Chondrocyte (in vitro differentiated cells): ENCODE data around the gene SLC7A10. TPM values are rescaled to one million over a fixed set of nuclear protein-coding genes. Genes with fewer than 3 reads are reported as not detected.

Experiments
- DNase-seq: peaks from one replicate; pipeline ENCODE4 v3.0.0; 2021; ENCODE audit warnings: mixed read lengths, low spot score
- H3K27ac Mint-ChIP-seq: one replicate; pipeline ENCODE4 v1.8.0; 2021; ENCODE audit warnings: mild to moderate bottlenecking, moderate library complexity, mixed read lengths; ENCODE audit not compliant: unreplicated experiment
- H3K27me3 Mint-ChIP-seq: 2 replicates; pipeline ENCODE4 v1.8.0; 2021; ENCODE audit warnings: low read depth, mixed read lengths
- H3K36me3 Mint-ChIP-seq: 2 replicates; pipeline ENCODE4 v1.8.0; 2021; ENCODE audit warnings: low read depth, mixed read lengths
- H3K4me1 Mint-ChIP-seq: 2 replicates; pipeline ENCODE4 v1.8.0; 2021; ENCODE audit warnings: low read depth, mild to moderate bottlenecking, mixed read lengths
- H3K4me3 Mint-ChIP-seq: one replicate; pipeline ENCODE4 v1.8.0; 2021; ENCODE audit warnings: mild to moderate bottlenecking, moderate library complexity, mixed read lengths; ENCODE audit not compliant: unreplicated experiment
- H3K9me3 Mint-ChIP-seq: 2 replicates; pipeline ENCODE4 v1.8.0; 2021; ENCODE audit warnings: low read depth, mixed read lengths
- CTCF ChIP-seq: fragments of 200-600 bp; sonication (generic); IDR thresholded peaks from 2 replicates; pipeline ENCODE4 v1.5.0; 2021; ENCODE audit warnings: antibody characterized with exemption, mild to moderate bottlenecking, moderate library complexity
- total RNA-seq: library from RNA; stranded (reverse); gene quantifications from 3 replicates; pipeline ENCODE4 v1.2.1, GENCODE V29; 2021

The SLC7A10 gene
- total RNA-seq, 1 donor from 2014 or later, result not detected

DNA sequence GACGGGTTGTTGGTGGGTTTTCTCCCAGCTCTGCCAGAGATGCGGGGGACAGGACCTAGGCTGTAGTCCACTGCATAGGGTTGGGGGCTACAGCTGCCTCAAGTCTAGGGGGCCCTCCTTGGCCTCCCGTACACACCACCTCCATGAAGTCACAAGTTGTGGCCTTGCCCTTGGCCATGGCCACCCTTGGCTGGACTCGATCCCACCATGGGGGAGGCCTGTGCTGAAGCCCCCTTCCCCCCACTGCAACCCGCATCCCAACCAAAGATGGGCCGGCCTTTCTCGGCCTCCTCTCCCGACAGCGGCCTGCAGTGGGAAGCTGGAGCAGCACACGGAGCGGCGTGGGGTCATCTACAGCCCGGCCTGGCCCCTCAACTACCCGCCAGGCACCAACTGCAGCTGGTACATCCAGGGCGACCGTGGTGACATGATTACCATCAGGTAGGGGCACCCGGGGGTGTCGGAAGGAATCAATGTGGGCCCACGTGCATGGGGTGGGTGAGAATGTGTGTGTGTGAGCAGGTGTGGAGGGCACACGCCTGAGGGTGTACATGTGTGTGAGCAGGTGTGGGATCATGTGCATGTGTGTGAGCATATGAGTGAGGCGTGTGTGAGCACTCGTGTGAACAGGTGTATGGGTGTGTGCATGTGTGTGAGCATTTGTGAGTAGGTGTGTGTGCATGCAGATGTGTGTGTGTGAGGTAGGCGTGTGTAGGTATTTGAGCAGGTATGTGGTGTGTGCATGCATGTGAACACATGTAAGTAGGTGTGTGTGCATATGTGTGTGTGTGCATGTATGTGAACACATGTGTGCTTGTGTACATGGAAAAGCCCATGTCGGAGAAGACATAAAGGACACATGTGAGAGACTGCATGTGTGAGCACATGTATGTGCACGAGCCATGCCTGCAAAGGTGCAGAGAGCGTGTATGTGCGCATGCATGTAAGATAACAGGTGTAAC is 22.8 kb downstream of the SLC7A10 start:
- H3K27ac Mint-ChIP-seq, result no peak overlapping the region
- TF ChIP-seq CTCF, result no peak
- no peak overlapping the region for H3K4me3 Mint-ChIP-seq
- peaks cover 8% of the 10 kb centered on the region for H3K36me3 Mint-ChIP-seq
- DNase-seq, result no peak
- no peaks in the 10 kb centered on the region for H3K9me3 Mint-ChIP-seq
- no peaks in the 10 kb centered on the region for H3K27me3 Mint-ChIP-seq
- H3K4me1 Mint-ChIP-seq, result no peaks in the 10 kb centered on the region

- DNase-seq, result no peak
- no peak overlapping the region for H3K4me3 Mint-ChIP-seq
- H3K27ac Mint-ChIP-seq, result no peak overlapping the region
- no peak for TF ChIP-seq CTCF
- H3K9me3 Mint-ChIP-seq, result no peaks in the 10 kb centered on the region
- peaks cover 8% of the 10 kb centered on the region for H3K36me3 Mint-ChIP-seq
- H3K4me1 Mint-ChIP-seq, result no peaks in the 10 kb centered on the region
- no peaks in the 10 kb centered on the region for H3K27me3 Mint-ChIP-seq
Measured at GRCh38 chr19:33201886-33202545, 23.6 kb downstream of the SLC7A10 start.

DNA sequence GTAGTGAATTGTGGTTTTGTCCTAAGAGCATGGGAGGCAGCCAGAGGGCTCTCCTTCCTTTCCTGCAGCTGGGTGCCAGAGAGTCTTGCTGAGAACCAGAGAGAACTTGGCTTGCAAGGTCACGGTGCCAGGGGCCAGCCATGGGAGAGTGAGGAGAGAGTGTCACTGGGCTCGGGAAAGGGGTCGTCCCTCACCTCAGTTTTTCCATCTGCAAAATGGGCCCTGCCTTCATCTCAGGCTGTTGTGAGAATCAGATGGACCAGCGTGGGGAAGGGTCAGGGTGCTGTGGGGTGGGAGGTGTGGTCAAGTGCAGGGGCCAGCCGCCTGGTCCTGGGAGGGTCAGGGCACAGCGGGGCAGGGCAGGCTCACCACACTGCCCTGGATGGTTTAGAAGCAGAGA is 24.2 kb downstream of the SLC7A10 start:
- no peak overlapping the region for H3K27ac Mint-ChIP-seq
- H3K27me3 Mint-ChIP-seq, result no peaks in the 10 kb centered on the region
- no peak for TF ChIP-seq CTCF
- no peaks in the 10 kb centered on the region for H3K9me3 Mint-ChIP-seq
- no peak for DNase-seq
- H3K4me1 Mint-ChIP-seq, result no peaks in the 10 kb centered on the region
- H3K36me3 Mint-ChIP-seq, result peaks cover 8% of the 10 kb centered on the region
- no peak overlapping the region for H3K4me3 Mint-ChIP-seq

DNA sequence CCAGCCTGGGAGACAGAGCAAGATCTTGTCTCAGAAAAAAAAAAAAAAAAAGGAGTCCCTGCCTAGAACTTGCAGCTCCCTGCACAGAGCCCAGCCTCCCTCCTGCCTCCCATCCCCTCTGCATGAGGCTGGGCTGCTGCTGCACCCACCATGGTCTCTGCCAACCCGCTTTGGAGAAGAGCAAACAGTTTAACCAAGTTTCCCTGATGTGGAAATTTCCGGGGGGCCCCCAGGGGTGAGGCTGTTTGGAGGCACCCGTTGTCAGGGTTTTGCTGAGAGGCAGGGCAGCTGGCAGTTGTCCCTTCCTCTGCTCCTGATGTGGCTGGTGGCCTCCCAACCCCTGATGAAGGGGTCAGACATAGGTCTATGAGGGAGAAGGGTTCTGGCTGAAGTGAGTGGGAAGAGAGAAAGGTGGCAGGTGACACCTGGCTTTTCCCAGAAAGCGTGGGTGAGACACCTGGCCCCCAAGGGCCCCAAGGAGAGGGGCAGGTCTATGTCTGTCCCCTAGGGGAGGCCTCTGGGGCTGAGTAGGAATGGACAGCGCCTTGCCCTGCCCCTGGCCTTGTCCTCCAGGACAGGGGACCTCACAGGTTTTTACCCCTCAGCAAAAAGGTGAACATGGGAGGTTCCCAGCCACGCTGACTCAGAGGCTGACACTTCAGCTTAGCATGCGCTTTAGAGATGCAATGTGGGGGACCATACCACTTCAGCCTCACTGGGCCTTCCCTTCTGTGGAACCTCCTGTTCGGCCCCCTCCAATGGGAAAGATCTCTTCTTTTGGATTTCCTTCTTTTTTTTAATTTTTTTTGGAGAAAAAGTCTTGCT is 26.0 kb downstream of the SLC7A10 start:
- H3K36me3 Mint-ChIP-seq, result peaks cover 8% of the 10 kb centered on the region
- peaks cover 8% of the 10 kb centered on the region for H3K4me1 Mint-ChIP-seq
- no peaks in the 10 kb centered on the region for H3K9me3 Mint-ChIP-seq
- DNase-seq, result no peak
- TF ChIP-seq CTCF, result no peak
- no peaks in the 10 kb centered on the region for H3K27me3 Mint-ChIP-seq
- H3K4me3 Mint-ChIP-seq, result no peak overlapping the region
- no peak overlapping the region for H3K27ac Mint-ChIP-seq

- Mint-ChIP-seq H3K4me3 (no peak overlapping the region), H3K9me3 (no peaks in the 10 kb centered on the region), H3K4me1 (peaks cover 8% of the 10 kb centered on the region), H3K27me3 (no peaks in the 10 kb centered on the region), H3K27ac (no peak overlapping the region), H3K36me3 (peaks cover 7% of the 10 kb centered on the region)
- no peak for DNase-seq
- TF ChIP-seq CTCF, result no peak
Measured at GRCh38 chr19:33198169-33198568, 27.5 kb downstream of the SLC7A10 start.
